ENCODE measurements around the gene JARID2. TPM values are rescaled to one million over a fixed set of nuclear protein-coding genes. Genes with fewer than 3 reads are reported as not detected.

The JARID2 gene
- polyA plus RNA-seq, 1 of the 3 experiments (the other 2 are of a cell fraction) = 3.4 TPM

- H3F3A ChIP-seq (replicated peaks; ENCODE audit: insufficient read depth) = no peaks in the 10 kb centered on the region
- CTCF ChIA-PET = no interaction called here
- POLR2A ChIA-PET = no interaction called here
- no peak overlapping the region for H3K4me2 ChIP-seq
- DNase-seq = no peak
- no peak overlapping the region for H3K27ac ChIP-seq (ENCODE audit: low read depth in 2 of 2, low read length in 1 of 2)
- H3K4me1 ChIP-seq (ENCODE audit: control insufficient read depth in 1 of 2, insufficient read depth in 2 of 2, low read depth in 1 of 2, low read length in 1 of 2) = peaks cover 0 to 9% of the 10 kb centered on the region in 2 experiments; a peak in 2 of 4 replicates
- H3K36me3 ChIP-seq (replicated peaks in 1 of 2; ENCODE audit: control insufficient read depth in 1 of 2, insufficient read depth in 2 of 2, low read length in 1 of 2) = no peaks in the 10 kb centered on the region
- TF ChIP-seq ELF1 (IDR thresholded peaks at IDR 0.05) (no peak), TCF12 (IDR thresholded peaks at IDR 0.05) (no peak), GABPA (IDR thresholded peaks at IDR 0.05; ENCODE audit: low read depth) (no peak), MEF2A (IDR thresholded peaks at IDR 0.05; ENCODE audit: borderline replicate concordance, low read depth) (no peak), FOSL2 (IDR thresholded peaks at IDR 0.05; ENCODE audit: borderline replicate concordance, low read depth) (no peak), RFX5 (IDR thresholded peaks at IDR 0.05; ENCODE audit: low read length) (no peak), RCOR1 (IDR thresholded peaks at IDR 0.05; ENCODE audit: low read length) (no peak), REST (IDR thresholded peaks at IDR 0.05; ENCODE audit: low read depth, low read length) (no peak), FOXJ3 (CRISPR knock-in tag; IDR thresholded peaks at IDR 0.05) (no peak), NRF1 (IDR thresholded peaks at IDR 0.05; ENCODE audit: low read depth, low read length) (no peak), ZBTB33 (IDR thresholded peaks at IDR 0.05; ENCODE audit: borderline replicate concordance, low read depth) (no peak), SIN3A (IDR thresholded peaks at IDR 0.05; ENCODE audit: borderline replicate concordance, low read depth, low read length) (no peak)
- WGBS (ENCODE audit: low lambda C conversion rate) = 99% methylated on average over 9 of the region's 9 CpGs
- H2AFZ ChIP-seq (ENCODE audit: low read depth) = no peak overlapping the region
- no peaks in the 10 kb centered on the region for H4K20me1 ChIP-seq (ENCODE audit: insufficient read depth)
- no peak overlapping the region for H3K9ac ChIP-seq
- no peaks in the 10 kb centered on the region for H3K27me3 ChIP-seq (ENCODE audit: insufficient read depth)
- no peaks in the 10 kb centered on the region for H3K9me3 ChIP-seq
- no peak overlapping the region for H3K4me3 ChIP-seq (ENCODE audit: low read depth in 2 of 2, low read length in 1 of 2)
- no peaks in the 10 kb centered on the region for H3K9me2 ChIP-seq
- peaks cover 25% of the 10 kb centered on the region for H3K79me2 ChIP-seq (ENCODE audit: insufficient read depth)
These were observed 52.2 kb downstream of the JARID2 start for GRCh38 chr6:15297895-15298590.

Data from SK-N-SH (cell line).